Prostate gland (tissue), 2 donors: Measurements from ENCODE around the gene SND1. TPM values are rescaled to one million over a fixed set of nuclear protein-coding genes. Genes with fewer than 3 reads are reported as not detected.
A peak's percentile ranks its signal among the peaks of the same experiment; 100 is the strongest.

Experiments used
- DNase-seq: peaks from one replicate; pipeline ENCODE4 v3.0.0-alpha.2; 2019; ENCODE audit warnings: low spot score
- H3K27ac ChIP-seq, 2 donors: fragments of 200-600 bp; sonication (generic); 2 replicates each; pipeline ENCODE4 v1.5.1; 2017 to 2019
- H3K27me3 ChIP-seq: fragments of 200-600 bp; sonication (generic); replicated peaks from 2 replicates; pipeline ENCODE4 v1.5.1; 2019; ENCODE audit not compliant: insufficient read depth
- H3K36me3 ChIP-seq, 2 donors: fragments of 200-600 bp; sonication (generic); 1 replicate in 1 of 2; 2 replicates in 1 of 2; pipeline versions ENCODE4 v1.5.1 to v1.8.1; 2017 to 2019
- H3K4me1 ChIP-seq: fragments of 200-600 bp; sonication (generic); replicated peaks from 2 replicates; pipeline ENCODE4 v1.5.1; 2019
- H3K4me3 ChIP-seq, 2 donors: fragments of 200-600 bp; sonication (generic); 2 replicates each; pipeline ENCODE4 v1.5.1; 2017 to 2019
- H3K9me3 ChIP-seq: fragments of 200-600 bp; sonication (generic); 2 replicates; pipeline ENCODE4 v1.5.1; 2017
- POLR2A ChIP-seq: fragments of 450-650 bp; IDR thresholded peaks from one replicate; pipeline ENCODE4 v1.6.1; 2016; ENCODE audit warnings: antibody characterized with exemption, mild to moderate bottlenecking
- POLR2AphosphoS5 ChIP-seq: sonication (generic); formaldehyde crosslinking; IDR thresholded peaks from one replicate; pipeline ENCODE4 v1.6.1; 2017; ENCODE audit warnings: antibody characterized with exemption
- WGBS: methylation state at CpG from one replicate; pipeline ENCODE4 v1.1.5; 2018; 5-methylcytosine and 5-hydroxymethylcytosine counted together
- intact Hi-C: fragments of 100-400 bp; cut with DNase I; formaldehyde crosslinking; loops from one replicate; pipeline ENCODE4 v1.14.2; 2022
- total RNA-seq, 2 donors: library from RNA; depleted of rRNA; stranded (reverse); fragments of >200 nt; gene quantifications; one replicate each; pipeline ENCODE4 v1.1.0, GENCODE V29; 2016
- TF ChIP-seq, protein P1 (sequence below), 4 experiments: fragments of 200-600 bp in 2 of 4; fragments of 450-650 bp in 2 of 4; sonication (generic) in 2 of 4; IDR thresholded peaks; 1 replicate in 3 of 4; 2 replicates in 1 of 4; pipeline ENCODE4 v1.5.1; 2016 to 2019; ENCODE audit warnings: antibody characterized with exemption in 4 of 4, mild to moderate bottlenecking in 2 of 4, moderate library complexity in 2 of 4

The SND1 gene
- total RNA-seq, 2 donors from 2014 or later = 175 to 190 TPM

DNA sequence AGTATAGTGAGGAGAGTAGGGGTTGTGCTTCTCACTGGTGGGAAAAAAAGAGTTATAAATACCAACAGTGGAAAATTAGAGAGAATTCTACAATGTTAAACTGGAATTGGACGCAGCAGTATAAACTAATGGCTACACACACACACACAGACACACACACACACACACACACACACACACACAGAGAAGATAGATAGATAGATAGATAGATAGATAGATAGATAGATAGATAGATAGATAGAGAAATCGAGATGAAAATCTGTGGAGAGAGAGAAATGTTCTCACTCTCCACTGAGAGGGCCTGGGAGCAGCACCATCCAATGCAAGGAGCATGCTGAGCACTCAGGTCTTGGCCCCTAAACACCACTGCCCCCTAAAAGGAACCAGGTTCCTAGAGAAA is 479.1 kb downstream of the SND1 start:
- H3K27me3 ChIP-seq = no peaks in the 10 kb centered on the region
- intact Hi-C loops = no loop called here
- DNase-seq = no peak
- no peak overlapping the region for H3K27ac ChIP-seq
- H3K9me3 ChIP-seq = no peaks in the 10 kb centered on the region
- 82% methylated on average over 2 of the region's 2 CpGs for WGBS
- peaks cover 3% of the 10 kb centered on the region for H3K4me1 ChIP-seq
- TF ChIP-seq, protein P1, sequence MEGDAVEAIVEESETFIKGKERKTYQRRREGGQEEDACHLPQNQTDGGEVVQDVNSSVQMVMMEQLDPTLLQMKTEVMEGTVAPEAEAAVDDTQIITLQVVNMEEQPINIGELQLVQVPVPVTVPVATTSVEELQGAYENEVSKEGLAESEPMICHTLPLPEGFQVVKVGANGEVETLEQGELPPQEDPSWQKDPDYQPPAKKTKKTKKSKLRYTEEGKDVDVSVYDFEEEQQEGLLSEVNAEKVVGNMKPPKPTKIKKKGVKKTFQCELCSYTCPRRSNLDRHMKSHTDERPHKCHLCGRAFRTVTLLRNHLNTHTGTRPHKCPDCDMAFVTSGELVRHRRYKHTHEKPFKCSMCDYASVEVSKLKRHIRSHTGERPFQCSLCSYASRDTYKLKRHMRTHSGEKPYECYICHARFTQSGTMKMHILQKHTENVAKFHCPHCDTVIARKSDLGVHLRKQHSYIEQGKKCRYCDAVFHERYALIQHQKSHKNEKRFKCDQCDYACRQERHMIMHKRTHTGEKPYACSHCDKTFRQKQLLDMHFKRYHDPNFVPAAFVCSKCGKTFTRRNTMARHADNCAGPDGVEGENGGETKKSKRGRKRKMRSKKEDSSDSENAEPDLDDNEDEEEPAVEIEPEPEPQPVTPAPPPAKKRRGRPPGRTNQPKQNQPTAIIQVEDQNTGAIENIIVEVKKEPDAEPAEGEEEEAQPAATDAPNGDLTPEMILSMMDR (IDR thresholded peaks at IDR 0.05) = no peak
- TF ChIP-seq POLR2A = no peak
- TF ChIP-seq POLR2AphosphoS5 = no peak
- H3K36me3 ChIP-seq = no peaks in the 10 kb centered on the region
- no peak overlapping the region for H3K4me3 ChIP-seq

GRCh38 chr7:128131731-128132130 is 479.7 kb downstream of the SND1 start:
- Histone ChIP-seq H3K27ac (no peak overlapping the region), H3K36me3 (no peaks in the 10 kb centered on the region), H3K27me3 (no peaks in the 10 kb centered on the region), H3K9me3 (no peaks in the 10 kb centered on the region), H3K4me3 (no peak overlapping the region), H3K4me1 (peaks cover 3% of the 10 kb centered on the region)
- intact Hi-C loops = no loop called here
- WGBS = 25% methylated on average over 4 of the region's 4 CpGs
- no peak for DNase-seq
- TF ChIP-seq, protein P1 (IDR thresholded peaks at IDR 0.05) = no peak
- TF ChIP-seq POLR2A (no peak), POLR2AphosphoS5 (no peak)

GRCh38 chr7:128132426-128133069 is 480.6 kb downstream of the SND1 start:
- WGBS = 72% methylated on average over 9 of the region's 9 CpGs
- Histone ChIP-seq H3K9me3 (no peaks in the 10 kb centered on the region), H3K4me3 (no peak overlapping the region), H3K36me3 (no peaks in the 10 kb centered on the region), H3K27me3 (peaks cover 3% of the 10 kb centered on the region), H3K27ac (no peak overlapping the region), H3K4me1 (peaks cover 3% of the 10 kb centered on the region)
- DNase-seq = no peak
- intact Hi-C loops = no loop called here
- no peak for TF ChIP-seq POLR2A
- TF ChIP-seq, protein P1 (IDR thresholded peaks at IDR 0.05) = no peak
- TF ChIP-seq POLR2AphosphoS5 = no peak

GRCh38 chr7:128135159-128135514 is 483.1 kb downstream of the SND1 start:
- intact Hi-C loops = loop anchor here (5.0 kb wide), 3 partner anchors 72 to 428 kb away; no protein-coding TSS in a partner anchor
- Histone ChIP-seq H3K4me1 (peaks cover 3% of the 10 kb centered on the region), H3K27ac (no peak overlapping the region), H3K9me3 (no peaks in the 10 kb centered on the region), H3K36me3 (no peaks in the 10 kb centered on the region), H3K27me3 (peaks cover 3% of the 10 kb centered on the region), H3K4me3 (peak overlapping the region in 1 of 2 donors; percentile 39)
- no peak for DNase-seq
- 10% methylated on average over 6 of the region's 6 CpGs for WGBS
- TF ChIP-seq, protein P1 (IDR thresholded peaks at IDR 0.05) = no peak
- TF ChIP-seq POLR2AphosphoS5 = no peak
- no peak for TF ChIP-seq POLR2A
